ENCODE data around the gene NTMT2. TPM values are rescaled to one million over a fixed set of nuclear protein-coding genes. Genes with fewer than 3 reads are reported as not detected.
"Not testable (repeated sequence)": the region's sequence is repeated elsewhere in the genome, so short reads cannot be mapped to it uniquely, and the experiment has no call there.

The NTMT2 gene
- total RNA-seq, 4 donors from 2014 or later: not detected

DNA sequence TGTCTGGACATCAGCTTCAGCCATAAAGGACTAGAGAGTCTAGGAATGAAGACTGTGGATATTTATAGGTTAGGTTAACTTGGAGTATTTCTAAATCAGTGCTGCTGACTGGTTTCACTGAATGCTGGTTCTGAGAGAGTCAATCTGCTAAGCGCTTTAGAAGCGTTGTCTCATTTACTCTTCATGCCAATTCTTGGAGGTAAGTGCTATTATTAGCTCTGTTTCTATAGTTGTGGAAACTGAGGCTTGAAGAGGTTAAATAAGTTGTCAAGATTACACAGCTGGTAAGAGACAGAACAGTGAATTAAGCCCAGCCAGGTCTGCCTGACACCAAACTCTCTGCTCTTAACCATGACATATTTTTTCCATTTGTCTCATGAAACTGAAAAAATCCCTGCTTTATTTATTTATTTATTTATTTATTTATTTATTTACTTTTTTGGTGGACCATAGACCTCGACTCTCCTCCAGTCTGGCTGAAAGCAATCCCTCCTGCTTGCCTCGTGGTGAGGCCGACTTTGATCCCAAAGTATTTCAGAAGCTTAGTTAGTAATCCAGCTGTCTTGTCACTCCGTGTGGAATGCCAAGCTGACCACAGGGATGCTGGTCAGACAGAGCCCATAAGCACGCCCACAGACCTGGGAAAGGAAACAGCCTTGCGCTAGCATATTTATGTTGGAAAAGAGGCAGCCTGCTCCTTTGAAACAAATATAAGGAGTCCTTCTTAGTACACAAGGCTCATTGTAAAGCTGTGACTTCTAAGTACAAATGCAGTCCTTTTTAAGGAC lies 16.9 kb downstream of the NTMT2 start:
- H3K36me3 ChIP-seq: no peaks in the 10 kb centered on the region
- no peak overlapping the region for H3K4me3 ChIP-seq
- intact Hi-C loops (cut with DNase I): no loop called here
- no peak overlapping the region for H3K27ac ChIP-seq (replicated peaks in 1 of 4)
- 37% methylated on average over 7 of the region's 8 CpGs for WGBS
- H3K9me3 ChIP-seq: peaks cover 0 to 3% (median 0%) of the 10 kb centered on the region in 4 donors
- no peak for DNase-seq (ENCODE audit: extremely low spot score)
- peaks cover 7 to 11% (median 9%) of the 10 kb centered on the region in 4 donors for H3K4me1 ChIP-seq
- H3K27me3 ChIP-seq: no peaks in the 10 kb centered on the region
- TF ChIP-seq, protein P1, sequence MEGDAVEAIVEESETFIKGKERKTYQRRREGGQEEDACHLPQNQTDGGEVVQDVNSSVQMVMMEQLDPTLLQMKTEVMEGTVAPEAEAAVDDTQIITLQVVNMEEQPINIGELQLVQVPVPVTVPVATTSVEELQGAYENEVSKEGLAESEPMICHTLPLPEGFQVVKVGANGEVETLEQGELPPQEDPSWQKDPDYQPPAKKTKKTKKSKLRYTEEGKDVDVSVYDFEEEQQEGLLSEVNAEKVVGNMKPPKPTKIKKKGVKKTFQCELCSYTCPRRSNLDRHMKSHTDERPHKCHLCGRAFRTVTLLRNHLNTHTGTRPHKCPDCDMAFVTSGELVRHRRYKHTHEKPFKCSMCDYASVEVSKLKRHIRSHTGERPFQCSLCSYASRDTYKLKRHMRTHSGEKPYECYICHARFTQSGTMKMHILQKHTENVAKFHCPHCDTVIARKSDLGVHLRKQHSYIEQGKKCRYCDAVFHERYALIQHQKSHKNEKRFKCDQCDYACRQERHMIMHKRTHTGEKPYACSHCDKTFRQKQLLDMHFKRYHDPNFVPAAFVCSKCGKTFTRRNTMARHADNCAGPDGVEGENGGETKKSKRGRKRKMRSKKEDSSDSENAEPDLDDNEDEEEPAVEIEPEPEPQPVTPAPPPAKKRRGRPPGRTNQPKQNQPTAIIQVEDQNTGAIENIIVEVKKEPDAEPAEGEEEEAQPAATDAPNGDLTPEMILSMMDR (IDR thresholded peaks at IDR 0.05): no peak
- TF ChIP-seq POLR2A (IDR thresholded peaks at IDR 0.05; ENCODE audit: low read depth) (no peak), EP300 (IDR thresholded peaks at IDR 0.05) (no peak), POLR2AphosphoS5 (IDR thresholded peaks at IDR 0.05) (no peak)

DNA sequence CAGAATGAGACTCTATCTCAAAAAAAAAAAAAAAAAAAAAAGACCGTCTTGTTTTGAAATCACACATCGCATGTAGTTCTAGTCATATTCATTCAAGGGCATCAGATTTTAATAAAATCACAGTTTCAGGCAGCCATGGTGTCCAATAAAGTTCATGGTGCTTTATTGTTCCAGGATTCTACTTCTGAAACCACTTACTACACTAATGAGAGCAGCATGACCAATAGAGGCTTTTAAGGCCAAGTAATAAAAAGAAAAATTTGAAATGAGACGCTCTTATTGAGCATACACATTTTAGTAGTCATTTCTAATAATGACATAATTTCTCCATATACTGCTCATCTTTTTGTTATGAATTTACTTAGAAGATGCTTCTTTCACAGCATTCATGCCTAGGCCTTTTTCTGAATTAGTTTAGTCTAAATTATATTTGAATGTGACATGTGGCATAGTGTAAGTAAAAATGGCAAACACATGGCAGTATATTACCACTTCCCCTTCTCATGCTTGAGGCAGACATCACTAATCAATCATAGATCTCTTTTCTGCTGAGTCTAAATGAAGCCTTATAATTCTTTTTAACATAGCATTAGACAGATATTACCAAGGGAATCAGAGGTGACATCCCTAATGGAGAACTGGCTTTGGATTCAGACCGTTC lies 18.5 kb downstream of the NTMT2 start:
- Histone ChIP-seq H3K27me3 (no peaks in the 10 kb centered on the region), H3K4me1 (peaks cover 10 to 15% (median 13%) of the 10 kb centered on the region in 4 donors), H3K4me3 (no peak overlapping the region), H3K36me3 (no peaks in the 10 kb centered on the region), H3K27ac (replicated peaks in 1 of 4) (no peak overlapping the region), H3K9me3 (no peaks in the 10 kb centered on the region)
- 95% methylated on average over 4 of the region's 4 CpGs for WGBS
- no peak for DNase-seq (ENCODE audit: extremely low spot score)
- intact Hi-C loops (cut with DNase I): no loop called here
- TF ChIP-seq POLR2A (IDR thresholded peaks at IDR 0.05; ENCODE audit: low read depth) (no peak), POLR2AphosphoS5 (IDR thresholded peaks at IDR 0.05) (no peak), EP300 (IDR thresholded peaks at IDR 0.05) (no peak)
- TF ChIP-seq, protein P1 (IDR thresholded peaks at IDR 0.05): no peak

DNA sequence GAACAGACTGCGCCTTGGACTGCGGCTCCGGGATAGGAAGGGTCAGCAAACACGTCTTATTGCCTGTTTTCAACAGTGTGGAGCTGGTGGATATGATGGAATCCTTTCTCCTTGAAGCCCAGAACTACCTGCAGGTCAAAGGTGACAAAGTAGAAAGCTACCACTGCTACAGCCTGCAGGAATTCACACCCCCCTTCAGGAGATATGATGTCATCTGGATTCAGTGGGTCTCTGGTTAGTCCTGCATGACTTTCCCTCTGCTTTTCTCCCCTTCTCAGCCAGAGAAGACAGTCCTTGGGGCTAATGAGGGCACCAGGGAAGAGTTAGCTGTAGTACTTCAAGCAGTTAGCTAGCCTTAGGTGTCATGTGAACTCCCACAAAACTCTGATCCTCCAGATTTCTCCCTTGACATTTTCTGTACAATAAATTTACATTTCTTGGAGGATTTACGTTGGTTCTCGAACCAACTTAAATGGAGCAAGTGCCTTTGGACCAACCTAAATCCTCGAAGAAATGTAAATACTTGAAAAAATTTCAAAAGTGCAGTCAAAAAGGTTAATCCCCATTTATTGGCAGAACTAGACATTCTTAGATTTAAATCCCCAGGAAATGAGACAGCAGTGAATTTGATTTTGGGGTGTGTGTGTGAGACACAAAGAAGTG lies 20.9 kb downstream of the NTMT2 start:
- peaks cover 0 to 6% (median 0%) of the 10 kb centered on the region in 4 donors for H3K9me3 ChIP-seq
- no peak overlapping the region for H3K4me3 ChIP-seq
- H3K4me1 ChIP-seq: peaks cover 10 to 15% (median 13%) of the 10 kb centered on the region in 4 donors
- intact Hi-C loops (cut with DNase I): no loop called here
- no peaks in the 10 kb centered on the region for H3K36me3 ChIP-seq
- H3K27ac ChIP-seq (replicated peaks in 1 of 4): no peak overlapping the region
- 91% methylated on average over 7 of the region's 7 CpGs for WGBS
- TF ChIP-seq POLR2AphosphoS5 (IDR thresholded peaks at IDR 0.05) (no peak), EP300 (IDR thresholded peaks at IDR 0.05) (no peak), POLR2A (IDR thresholded peaks at IDR 0.05; ENCODE audit: low read depth) (no peak)
- TF ChIP-seq, protein P1 (IDR thresholded peaks at IDR 0.05): no peak
- no peaks in the 10 kb centered on the region for H3K27me3 ChIP-seq
- DNase-seq (ENCODE audit: extremely low spot score): no peak

DNA sequence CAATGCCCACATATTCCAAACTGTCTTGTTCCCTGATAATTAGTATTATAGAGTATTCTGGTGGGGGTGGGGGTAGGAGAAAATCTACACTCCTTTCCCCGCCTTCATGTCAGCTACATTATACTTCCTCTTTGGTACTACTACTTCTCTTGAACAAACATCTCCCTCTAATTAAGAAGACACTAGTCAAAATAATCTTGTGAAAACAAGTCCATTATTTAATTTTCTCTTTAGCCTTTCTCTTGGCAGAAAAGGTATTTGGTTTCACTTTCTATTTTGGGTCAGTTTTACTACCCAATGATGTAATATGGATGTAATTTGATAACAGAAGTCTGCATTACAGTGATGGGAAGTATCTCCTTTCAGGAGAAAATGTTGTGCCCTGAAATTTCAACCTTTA lies 22.5 kb downstream of the NTMT2 start:
- H3K4me1 ChIP-seq: peaks cover 0 to 8% (median 3%) of the 10 kb centered on the region in 4 donors
- H3K27ac ChIP-seq (replicated peaks in 1 of 4): peak overlapping the region in 1 of 4 donors; percentile 13
- H3K4me3 ChIP-seq: peak overlapping the region in 1 of 4 donors; percentile 26
- peaks cover 0 to 6% (median 0%) of the 10 kb centered on the region in 4 donors for H3K9me3 ChIP-seq
- intact Hi-C loops (cut with DNase I): no loop called here
- DNase-seq (ENCODE audit: extremely low spot score): no peak
- H3K36me3 ChIP-seq: no peaks in the 10 kb centered on the region
- 53% methylated on average over 1 of the region's 1 CpG for WGBS
- no peak for TF ChIP-seq POLR2A (IDR thresholded peaks at IDR 0.05; ENCODE audit: low read depth)
- TF ChIP-seq, protein P1 (IDR thresholded peaks at IDR 0.05): no peak
- TF ChIP-seq EP300 (IDR thresholded peaks at IDR 0.05): no peak
- TF ChIP-seq POLR2AphosphoS5 (IDR thresholded peaks at IDR 0.05): no peak
- no peaks in the 10 kb centered on the region for H3K27me3 ChIP-seq

DNA sequence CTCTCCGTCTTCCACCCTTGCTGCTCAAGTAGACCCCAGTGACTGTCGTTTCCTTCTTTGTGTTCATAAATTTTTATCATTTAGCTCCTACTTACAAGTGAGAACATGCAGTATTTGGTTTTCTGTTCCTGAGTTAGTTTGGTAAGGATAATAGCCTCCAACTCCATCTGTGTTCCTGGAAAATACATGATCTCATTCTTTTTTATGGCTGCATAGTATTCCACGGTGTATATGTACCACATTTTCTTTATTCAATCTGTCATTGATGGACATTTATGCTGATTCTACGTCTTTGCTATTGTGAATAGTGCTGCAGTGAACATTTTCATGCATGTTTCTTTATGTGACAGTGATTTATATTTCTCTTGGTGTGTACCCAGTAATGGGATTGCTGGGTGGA lies 24.8 kb downstream of the NTMT2 start:
- not testable (repeated sequence) for H3K27me3 ChIP-seq
- 87% methylated on average over 4 of the region's 4 CpGs for WGBS

More for the DNA sequence above, 24.8 kb downstream of the NTMT2 start:
- H3K4me1 ChIP-seq; H3K4me3 ChIP-seq; H3K9me3 ChIP-seq; H3K36me3 ChIP-seq; H3K27ac ChIP-seq (replicated peaks in 1 of 4); DNase-seq (ENCODE audit: extremely low spot score); intact Hi-C loops (cut with DNase I): not testable (repeated sequence)
